HG02759 (cell line): ENCODE measurements around the gene WNT10A.

Source experiments
- ATAC-seq: cut with Tn5 transposase; IDR thresholded peaks from one replicate; pipeline ENCODE4 v1.9.1; 2021; ENCODE audit warnings: mild to moderate bottlenecking, moderate library complexity; ENCODE audit not compliant: unreplicated experiment

Gene WNT10A

DNA sequence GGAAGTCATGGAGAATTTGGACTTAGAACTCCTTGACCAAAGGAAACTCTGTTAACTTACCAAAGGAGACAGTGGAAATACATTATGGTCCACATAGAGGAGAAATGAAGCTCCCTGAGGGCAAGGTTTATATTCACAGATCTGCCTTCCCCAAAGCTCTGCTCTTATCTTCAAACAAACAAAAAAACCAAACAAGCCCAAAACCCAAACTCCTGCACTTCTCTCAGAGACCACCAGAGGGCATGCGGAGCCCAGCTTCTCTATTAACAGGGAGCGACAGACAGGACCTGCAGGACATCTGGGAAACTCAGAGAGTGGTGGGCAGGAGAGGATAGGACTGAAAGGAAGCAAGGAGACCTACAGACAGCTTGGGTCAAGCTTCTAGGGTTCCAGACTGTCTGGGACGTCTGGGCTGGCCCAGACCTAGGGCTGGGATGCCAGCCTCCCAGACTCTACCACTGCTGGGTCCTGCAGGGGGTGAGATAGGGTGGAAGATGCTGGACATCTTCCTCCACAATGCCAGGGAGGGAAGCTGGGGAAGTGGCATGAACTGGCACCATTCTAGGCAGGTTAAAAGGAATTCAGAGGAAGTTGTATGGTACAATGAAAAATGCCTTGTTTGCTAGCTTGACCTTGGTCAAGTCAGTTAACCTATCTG is 4.0 kb upstream of the WNT10A start:
- ATAC-seq = no peak

DNA sequence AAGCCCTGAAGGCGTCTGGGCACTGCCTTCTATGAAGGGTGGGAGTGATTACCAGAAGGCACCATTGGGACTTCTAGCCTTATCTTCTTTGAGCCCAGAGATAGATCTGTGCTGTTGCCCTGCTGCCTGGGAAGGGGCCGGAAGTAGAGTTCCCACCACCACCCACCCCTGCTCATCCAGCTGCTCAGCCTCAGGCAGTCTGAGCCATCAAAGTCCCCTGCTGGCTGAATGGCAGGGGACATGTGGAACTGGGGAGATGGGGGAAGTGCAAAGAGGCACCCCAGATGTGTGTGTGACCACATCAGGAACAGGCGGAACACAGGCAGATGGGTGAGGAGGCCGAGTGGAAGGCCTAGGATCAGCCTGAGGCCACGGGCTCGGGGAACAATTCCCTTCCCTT is 3.3 kb upstream of the WNT10A start:
- no peak for ATAC-seq

DNA sequence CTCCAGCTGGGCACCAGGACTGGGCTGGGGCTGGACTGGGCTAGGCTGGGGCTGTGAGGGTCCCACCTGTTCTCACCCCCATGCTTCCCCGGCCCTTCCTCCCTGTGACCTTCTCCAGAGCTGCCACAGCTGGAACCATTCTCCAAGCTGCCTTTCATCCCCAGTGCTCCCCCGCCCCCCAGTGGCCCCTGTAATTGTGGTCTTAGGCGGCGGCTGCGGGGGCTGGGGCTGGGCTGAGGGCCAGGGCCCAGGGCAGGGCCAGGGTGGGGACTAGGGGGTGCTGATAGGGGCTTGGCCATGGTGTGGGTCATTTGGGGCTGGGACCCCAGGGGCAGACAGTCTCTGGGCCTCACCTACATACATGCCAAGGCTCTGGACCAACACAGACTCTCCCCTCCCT is 2.8 kb upstream of the WNT10A start:
- ATAC-seq = no peak

DNA sequence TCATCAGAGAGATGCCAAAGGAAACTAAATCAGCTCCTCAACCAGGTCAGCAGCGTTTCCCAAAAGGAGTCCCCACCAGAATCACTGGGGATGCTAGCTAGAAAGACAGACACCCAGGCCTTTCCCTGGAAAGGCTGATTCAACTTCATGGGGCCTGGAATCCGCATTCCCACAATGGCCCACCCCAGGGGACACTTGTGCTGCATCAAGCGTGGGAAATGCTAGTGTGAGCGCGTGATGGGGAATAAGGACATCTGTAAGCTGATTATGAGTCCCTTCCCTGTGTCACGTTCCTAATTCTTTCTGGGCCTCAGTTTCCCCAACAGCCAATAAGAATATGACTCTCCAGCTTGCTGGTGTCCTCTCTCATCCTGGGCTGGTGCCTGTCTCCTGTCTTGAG is 2.2 kb upstream of the WNT10A start:
- no peak for ATAC-seq

DNA sequence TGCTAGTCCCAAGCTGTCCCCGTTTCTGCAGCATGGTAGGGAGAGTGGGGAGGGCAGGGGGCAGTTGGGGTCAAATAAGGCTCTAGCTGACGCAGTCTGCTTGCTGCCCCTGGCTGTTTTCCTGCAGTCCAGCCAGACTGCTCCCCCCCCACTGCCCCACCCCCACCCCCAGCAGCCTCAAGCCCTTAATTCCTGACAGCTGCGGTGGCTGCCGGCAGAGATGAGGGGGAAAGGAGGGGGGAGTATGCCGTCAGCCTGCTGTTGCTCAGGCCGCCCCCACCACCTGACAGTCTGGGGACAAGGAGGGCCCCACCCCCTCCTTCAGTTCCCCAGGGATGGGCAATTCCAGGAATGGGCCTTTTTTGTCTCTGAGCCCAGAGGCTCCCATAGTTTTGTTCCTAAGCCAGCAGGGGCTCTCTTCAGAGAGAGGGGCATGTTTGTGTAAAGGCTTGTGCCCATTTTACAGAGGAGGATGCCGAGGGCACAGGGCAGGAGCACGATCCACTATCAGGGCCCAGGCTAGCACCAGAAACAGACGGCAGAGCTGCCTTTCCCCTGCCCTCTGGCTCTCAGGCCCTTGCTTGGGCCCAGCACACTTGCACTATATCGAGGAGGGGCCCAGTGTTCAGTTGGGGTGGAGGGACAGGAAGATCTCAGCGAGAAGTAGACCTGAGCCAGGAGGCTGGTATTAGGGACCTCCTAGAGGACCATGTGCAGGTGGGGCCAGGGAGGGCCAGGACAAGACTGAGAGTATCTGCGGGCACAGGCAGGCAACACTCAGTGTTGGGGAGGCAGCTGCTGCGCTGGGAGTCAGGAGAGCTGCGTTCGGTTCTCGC is 1.5 kb upstream of the WNT10A start:
- ATAC-seq = no peak

DNA sequence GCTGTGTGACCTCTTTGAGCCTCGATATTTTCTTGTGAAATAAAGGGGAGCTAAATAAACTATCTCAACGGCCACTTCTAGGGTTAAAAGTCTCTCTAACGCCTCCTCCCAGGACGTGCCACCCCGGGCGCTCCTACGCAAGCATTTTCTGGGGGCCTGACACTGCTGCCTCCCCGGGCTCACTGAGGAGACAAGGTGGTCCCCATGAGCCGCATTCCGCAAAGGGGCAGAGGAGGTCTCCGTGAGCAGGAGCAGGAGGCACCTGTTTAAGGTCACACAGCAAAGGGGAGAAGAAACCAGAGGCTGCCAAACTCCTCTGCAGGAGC is 913 bp upstream of the WNT10A start:
- ATAC-seq = no peak

DNA sequence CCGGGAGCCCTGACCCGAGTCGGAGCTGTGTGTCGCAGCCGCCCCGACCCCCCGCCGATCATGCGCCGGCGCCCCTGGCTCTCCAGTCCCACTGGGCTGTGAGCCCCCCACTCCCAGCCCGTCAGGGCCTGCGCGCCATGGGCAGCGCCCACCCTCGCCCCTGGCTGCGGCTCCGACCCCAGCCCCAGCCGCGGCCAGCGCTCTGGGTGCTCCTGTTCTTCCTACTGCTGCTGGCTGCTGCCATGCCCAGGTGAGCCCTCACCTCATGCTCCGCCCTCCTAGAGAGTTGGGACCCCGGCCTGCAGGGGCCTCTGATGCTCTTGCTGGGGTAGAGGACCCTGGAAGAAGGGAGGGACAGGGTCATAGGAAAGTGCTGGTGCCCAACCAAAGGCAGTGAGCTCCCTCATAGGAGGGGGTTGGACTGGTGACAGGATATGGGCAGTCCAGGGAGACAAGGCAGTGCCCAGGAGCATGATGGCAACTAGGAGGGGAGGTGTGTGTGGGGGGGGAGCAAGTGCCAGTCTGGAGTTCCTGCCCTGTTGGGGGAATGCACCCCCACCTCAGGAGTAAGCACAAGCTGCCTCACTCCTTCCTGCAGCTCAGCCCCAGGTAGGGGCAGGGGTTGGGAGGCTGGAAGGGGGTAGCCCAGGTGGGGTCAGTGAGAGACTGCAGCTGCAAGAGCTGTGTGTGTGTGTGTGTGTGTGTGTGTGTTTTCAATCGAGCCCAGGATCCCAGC is 375 bp downstream of the WNT10A start:
- ATAC-seq = no peak

DNA sequence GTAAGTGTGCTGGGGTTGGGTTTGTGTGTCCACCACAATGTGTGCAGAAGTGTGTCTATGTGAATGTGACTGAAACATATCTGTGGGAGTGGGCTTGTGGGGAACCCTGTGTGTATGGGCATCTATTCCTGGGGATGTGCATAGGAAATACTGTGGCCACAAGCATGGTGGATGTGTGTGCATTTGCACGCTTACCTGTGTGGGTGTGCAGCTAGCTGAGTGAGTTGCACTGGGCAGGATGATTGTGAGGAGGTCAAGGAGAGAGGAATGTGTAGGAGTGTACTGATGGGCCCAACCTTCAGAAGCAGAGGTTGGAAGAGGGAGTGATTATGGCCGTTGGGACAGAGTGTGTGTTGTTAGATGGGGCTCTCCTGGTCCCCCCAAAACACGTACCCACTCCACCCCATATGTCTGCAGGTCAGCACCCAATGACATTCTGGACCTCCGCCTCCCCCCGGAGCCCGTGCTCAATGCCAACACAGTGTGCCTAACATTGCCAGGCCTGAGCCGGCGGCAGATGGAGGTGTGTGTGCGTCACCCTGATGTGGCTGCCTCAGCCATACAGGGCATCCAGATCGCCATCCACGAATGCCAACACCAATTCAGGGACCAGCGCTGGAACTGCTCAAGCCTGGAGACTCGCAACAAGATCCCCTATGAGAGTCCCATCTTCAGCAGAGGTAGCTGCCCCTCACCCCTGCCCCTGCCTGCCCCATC is 1.2 kb downstream of the WNT10A start:
- ATAC-seq = no peak

DNA sequence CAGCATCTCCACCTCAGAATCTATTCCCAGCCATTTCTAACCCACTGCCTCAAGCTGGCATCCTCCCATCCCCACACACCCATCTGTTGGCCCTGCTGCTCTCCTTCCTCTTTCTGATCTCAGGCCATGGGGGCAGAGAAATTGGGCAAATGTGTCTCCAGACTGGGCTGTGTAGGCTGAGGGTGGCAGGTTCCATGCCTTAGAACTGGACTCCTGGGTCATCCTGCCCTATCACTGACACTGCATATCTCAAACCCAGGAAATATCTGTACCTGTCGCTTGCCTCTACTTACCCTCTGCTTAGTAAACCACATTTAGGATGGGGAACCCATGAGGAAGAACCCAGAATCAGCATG is 1.8 kb downstream of the WNT10A start:
- no peak for ATAC-seq

DNA sequence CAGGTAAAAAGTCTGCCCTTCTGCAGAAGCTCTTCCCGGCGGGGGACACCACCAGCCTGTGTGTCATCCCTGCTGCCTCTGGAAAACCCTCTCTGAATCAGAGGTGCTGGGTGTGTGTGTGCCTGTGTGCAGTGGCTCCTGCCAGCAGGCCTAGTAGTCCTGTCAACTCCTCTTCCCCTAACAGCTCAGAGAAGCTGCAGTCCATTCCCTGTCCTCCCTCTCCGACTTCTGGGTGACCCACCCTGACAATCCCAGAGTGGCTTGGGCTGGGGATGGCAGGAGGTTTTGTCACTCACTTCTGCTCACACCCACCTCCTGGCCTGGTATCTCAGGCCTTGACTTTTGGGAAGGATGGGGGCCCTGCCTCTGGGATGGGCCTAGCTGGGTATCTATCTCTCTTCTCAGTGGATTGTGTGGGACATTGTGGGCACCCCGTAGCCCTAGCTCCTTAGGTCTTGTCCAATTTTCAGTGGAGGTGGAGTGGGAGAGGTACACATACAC is 2.3 kb downstream of the WNT10A start:
- ATAC-seq = no peak

DNA sequence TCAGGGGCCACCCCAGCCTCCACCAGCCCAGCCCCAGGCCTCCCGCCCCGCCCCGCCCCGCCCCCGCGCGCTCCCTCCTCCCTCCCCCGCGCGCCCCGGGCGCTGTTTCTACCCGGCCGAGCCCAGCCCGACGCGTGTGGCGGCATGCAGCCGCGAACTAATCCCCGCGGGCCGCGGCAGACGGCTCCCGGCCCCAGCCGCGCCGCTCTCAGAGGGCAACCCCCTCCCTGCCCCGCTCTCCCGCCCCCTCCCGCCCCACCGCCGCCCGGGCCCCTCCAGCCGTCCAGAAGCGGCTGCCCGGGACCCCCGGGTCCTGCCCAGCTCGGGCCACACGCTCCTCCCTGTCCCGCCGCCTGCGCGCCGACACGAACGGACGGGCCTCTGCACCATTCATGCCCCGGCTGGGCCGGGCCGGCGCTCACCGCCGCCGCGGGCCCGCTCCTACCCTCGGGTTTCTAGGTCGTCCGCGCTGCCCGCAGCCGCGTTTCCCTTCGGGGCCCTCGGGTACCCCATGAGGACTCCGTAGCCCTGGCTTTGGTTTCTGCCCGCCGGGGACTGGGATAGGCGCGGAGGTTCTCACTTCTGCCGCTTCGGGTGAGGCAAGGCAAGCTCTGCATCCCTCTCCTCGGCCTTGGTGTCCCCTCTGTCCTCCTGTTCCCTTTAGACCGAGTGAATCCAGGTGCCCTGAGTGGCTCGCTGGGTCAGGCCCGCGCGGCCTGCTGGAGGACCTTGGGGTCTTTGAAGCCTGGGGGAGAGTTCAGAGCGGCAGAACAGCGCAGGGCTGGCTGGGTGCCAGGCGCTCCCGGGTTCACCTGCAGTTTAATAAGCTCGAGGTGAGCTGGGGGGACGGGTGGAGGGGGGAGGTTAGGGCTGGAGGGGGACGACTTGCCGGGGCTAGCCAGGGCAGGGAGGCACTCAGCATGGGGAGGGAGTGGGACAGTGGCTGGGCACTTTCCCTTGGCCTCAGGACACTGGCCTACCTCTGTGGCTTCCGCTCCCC is 3.1 kb downstream of the WNT10A start:
- ATAC-seq = no peak

DNA sequence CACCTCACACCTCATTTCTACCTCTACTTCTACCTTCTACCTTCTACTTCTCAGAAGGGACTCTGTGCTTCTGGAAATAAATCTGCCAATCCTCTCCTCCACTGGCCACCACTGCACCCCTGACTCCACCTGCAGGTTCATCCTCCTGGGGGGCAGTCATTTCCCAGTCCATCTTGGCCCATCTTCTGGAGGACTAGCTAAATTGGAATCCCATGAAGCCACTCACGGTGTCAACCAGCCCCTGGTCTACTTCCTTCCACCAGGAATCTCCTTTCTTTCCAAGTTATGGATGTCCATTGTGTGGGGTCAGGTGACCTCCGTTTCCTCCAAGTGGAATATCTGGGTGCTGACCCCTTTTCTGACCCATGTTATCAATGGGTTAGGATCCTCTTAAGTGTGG is 3.9 kb downstream of the WNT10A start:
- ATAC-seq = no peak

DNA sequence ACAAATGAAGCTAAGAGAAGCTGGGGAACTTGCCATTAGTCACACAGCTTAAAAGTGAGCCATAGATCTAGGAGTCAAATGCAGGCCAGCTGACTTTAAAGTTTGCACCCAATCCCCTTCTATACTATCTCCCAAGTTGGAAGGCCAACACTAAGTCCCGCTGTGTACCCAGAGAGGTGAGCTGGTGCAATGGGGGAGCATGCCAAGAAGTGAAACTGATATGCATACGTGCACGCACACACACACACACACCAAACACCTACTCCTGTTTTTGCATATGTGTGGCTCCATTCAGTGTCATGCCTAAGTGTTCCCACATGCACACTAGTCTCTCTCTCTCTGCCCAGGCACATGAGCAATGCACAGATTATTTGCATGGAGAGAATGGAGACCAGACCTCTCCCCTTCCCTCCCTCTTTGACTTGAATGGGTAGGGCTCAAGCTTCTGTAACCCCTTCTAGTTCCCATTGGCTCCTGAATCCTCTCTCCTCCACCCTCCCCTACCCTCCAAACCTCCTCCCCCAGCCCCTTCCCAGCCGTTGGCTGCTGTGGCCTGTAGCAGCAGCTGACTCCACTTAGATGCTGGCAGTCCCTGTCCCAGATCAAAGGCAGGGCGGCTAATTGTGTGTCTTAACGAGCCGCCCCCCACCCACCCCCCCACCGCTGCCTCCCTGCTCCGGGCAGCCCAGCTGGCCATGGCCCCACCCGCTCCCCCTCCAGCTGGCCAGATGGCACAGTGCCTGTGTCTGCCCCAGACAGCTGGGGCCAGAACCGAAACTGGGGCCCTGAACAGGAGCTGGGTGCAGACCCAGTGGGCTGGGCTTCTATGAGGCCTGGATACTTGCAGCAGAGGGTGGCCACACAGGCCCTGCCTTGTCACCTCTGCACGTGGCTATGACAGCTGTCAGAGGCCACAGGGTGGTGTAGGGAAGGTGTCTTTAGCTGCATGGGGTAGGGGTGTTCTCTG is 5.6 kb downstream of the WNT10A start:
- ATAC-seq = peak; percentile 64

DNA sequence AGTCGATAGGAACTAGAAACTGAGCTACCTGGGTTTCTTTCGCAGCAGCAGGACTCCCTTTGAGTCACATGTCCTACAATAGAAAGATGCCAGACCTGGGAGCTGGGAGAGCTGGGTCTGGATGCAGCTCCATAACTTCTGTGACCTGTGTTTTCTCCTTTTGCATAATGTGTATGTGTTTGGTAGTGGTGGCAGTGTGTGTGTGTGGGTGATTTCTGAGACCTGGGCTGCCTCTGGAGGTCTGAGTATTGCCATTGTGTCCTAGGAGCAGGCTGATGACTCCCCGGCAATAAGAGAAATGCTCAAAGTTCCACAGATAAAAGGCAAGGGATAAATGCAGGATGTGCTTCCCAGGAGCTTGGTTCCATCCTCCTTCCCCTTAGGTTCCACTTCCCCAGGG is 6.4 kb downstream of the WNT10A start:
- no peak for ATAC-seq

DNA sequence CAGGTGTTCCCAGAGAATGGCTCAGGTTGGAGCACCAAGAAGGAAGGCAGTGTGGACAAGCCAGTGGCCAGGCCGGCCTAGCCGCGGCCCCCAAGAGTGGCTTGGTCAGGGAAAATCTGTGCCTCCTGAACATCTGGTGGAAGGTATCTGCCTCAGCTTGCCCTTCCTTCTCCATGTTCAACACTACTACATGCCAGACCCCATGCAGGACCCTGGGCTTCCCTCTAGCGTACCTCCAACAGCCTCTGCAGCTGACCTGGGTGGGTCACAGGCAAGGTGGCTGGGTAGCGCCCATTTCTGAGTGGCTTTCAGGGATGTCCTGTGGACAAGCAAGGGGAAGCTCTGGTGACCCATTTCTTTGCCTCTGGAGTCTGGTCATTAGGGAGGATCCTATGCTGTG is 7.7 kb downstream of the WNT10A start:
- ATAC-seq = no peak

DNA sequence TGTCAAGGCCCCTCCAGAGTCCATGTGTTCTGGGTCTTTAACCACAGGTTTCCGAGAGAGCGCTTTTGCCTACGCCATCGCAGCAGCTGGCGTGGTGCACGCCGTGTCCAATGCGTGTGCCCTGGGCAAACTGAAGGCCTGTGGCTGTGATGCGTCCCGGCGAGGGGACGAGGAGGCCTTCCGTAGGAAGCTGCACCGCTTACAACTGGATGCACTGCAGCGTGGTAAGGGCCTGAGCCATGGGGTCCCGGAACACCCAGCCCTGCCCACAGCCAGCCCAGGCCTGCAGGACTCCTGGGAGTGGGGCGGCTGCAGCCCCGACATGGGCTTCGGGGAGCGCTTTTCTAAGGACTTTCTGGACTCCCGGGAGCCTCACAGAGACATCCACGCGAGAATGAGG is 9.3 kb downstream of the WNT10A start:
- no peak for ATAC-seq

DNA sequence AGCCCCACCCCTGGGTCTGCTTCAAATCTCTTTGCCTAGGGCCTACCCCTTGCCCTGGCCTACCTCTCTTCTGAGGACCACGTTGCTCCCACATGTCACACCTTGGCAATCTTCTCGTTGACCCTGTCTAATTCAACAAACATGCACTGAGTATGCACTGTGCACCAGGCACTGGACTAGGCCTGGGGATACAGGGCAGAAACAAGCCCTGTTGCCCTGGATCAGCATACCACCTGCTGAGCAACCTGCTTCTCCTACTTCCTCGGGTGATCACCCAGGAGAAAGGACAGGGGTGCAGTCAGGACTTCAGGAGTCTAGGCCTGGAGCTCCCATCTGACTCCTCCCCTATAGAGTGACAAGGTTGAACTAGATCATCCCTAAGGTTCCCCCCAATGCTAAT is 9.7 kb downstream of the WNT10A start:
- ATAC-seq = no peak

DNA sequence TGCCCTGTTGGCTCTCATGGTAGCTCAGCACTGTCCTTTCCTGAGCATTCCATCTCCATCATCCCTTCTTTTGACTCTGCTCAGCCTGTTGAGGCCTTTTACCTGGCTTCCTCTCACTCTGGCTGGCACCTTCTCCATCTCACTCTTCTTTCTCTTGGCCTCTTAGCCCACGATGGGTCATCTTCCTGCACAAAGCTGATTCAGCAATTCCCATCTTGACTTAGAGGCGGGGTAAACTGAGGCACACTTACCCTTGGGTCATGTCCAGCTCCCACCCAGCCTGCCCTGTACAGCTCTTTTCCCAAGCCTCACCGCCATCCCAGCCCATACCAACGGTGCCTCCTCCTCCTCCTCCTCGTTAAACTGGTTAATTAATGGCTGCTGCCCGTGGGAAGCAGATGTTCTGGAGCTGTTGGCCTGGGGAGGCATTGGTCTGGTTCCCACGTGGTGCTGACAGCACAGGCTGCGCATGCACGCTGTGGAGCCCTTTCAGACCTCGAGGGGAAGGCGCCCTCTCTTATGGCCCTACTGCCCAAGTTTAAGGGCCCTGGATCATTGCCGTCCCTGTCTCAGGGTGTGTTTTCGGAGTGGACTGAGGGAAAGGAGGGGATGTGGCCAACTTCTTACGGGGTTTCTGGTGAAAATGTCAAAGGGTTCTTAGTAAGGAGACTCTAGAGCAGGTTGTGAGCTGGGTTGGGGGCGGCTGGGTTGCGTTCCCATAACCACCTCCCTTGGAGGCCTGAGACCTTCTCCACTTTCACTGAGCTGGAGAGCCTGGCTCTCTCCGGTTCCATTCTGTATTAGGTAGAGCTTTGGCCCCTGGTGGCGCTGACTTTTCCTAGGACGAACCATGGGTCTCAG is 10.9 kb downstream of the WNT10A start:
- no peak for ATAC-seq
